ENCODE results near the gene NAXD.
"Not testable (repeated sequence)": the region's sequence is repeated elsewhere in the genome, so short reads cannot be mapped to it uniquely, and the experiment has no call there.

NAXD gene

DNA sequence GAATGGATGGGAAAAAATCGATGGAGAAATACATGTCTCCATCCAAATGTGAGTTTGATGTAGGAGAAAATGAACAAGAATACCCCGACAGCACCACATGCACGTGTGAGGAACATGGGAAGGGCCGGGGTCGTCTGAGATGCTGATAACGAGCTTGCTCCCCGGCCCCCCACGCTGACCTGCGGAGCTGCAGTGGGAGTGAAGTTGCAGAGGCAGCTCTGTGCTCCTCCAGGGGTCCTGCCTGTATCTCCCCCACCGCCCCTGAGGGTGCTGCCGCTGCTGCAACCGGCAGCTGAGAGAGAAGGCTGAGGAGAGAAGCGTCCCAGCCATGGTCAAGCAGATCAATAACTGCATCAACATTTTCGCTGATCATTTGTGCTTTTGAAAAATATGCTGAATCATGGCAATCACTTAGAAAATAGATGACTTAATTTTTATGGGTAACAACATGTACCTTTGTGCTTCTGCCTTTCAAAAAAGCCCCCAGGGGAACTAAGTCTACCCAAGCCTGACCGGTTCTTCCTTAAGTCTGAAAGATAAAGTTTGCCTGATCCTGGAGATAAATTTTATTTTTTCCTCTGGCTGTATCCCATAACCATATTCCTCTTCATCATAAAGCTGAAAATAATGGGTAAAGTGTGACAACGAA, 18.2 kb upstream of the NAXD start:
- no peaks in the 10 kb centered on the region for H3K4me1 ChIP-seq (ENCODE audit: insufficient read depth, low read length)
- H3K27ac ChIP-seq (ENCODE audit: low read depth, low read length): no peak overlapping the region
- 76% methylated on average over 14 of the region's 16 CpGs for WGBS
- no peaks in the 10 kb centered on the region for H3K27me3 ChIP-seq (ENCODE audit: insufficient read depth, low read length)
- no peaks in the 10 kb centered on the region for H3K36me3 ChIP-seq (ENCODE audit: insufficient read depth, low read length)
- H3K9me3 ChIP-seq (ENCODE audit: insufficient read depth, low read depth, low read length): no peaks in the 10 kb centered on the region
- H3K4me3 ChIP-seq (ENCODE audit: low read length): no peak overlapping the region
- H3K9ac ChIP-seq (ENCODE audit: low read depth, low read length): no peak overlapping the region

DNA sequence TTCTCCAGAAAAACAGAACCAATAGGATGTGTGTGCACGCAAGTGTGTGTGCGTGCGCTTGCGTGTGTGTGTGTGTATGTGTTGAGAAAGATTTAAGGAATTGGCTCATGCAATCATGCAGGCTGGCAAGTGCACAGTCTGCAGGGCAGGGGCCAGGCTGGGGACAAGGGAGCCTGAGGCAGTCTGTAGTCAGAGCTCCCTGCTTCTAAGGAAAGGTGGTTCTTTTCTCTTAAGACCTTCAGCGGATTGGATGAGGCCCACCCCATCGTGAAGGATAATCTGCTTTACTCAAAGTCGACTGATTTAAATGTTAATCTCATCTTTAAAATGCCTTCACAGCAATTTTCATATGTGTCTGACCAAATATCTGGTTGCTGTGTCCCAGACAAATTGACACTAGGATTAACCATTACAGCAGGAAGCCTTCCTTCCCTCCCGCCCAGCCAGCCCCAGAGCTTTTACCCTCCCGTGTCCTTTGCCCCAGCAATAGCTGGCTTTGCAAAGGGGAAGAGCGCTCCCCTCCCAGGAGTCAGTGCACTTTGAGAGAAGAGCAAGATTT, 15.0 kb upstream of the NAXD start:
- peaks cover 3% of the 10 kb centered on the region; the same call in 1 of the 2 replicates for H3K9me3 ChIP-seq (ENCODE audit: insufficient read depth, low read depth, low read length)
- H3K36me3 ChIP-seq (ENCODE audit: insufficient read depth, low read length): no peaks in the 10 kb centered on the region
- no peaks in the 10 kb centered on the region for H3K27me3 ChIP-seq (ENCODE audit: insufficient read depth, low read length)
- 81% methylated on average over 10 of the region's 10 CpGs for WGBS
- no peak overlapping the region for H3K4me3 ChIP-seq (ENCODE audit: low read length)
- no peaks in the 10 kb centered on the region for H3K4me1 ChIP-seq (ENCODE audit: insufficient read depth, low read length)
- no peak overlapping the region for H3K27ac ChIP-seq (ENCODE audit: low read depth, low read length)
- H3K9ac ChIP-seq (ENCODE audit: low read depth, low read length): no peak overlapping the region

DNA sequence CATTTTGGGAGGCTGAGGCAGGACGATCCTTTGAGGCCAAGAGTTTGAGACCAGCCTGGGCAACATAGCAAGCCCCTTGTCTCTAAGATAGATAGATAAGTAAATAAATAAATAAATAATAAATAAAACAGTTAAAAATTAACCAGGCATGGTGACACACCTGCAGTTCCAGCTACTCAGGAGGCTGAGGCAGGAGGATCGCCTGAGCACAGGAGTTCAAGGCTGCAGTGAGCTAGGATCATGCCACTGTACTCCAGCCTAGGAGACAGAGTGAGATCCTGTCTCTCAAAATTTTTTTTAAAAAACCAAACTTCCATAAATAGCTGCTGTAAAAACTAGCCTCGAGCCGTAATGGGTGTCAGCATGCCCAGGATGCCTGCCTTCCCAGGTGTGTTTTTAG, 14.4 kb upstream of the NAXD start:
- H3K4me3 ChIP-seq (ENCODE audit: low read length): no peak overlapping the region
- H3K27ac ChIP-seq (ENCODE audit: low read depth, low read length): no peak overlapping the region
- no peak overlapping the region for H3K9ac ChIP-seq (ENCODE audit: low read depth, low read length)
- no peaks in the 10 kb centered on the region for H3K27me3 ChIP-seq (ENCODE audit: insufficient read depth, low read length)
- no peaks in the 10 kb centered on the region for H3K36me3 ChIP-seq (ENCODE audit: insufficient read depth, low read length)
- WGBS: 91% methylated on average over 4 of the region's 4 CpGs
- peaks cover 3% of the 10 kb centered on the region; the same call in 1 of the 2 replicates for H3K9me3 ChIP-seq (ENCODE audit: insufficient read depth, low read depth, low read length)
- no peaks in the 10 kb centered on the region for H3K4me1 ChIP-seq (ENCODE audit: insufficient read depth, low read length)

DNA sequence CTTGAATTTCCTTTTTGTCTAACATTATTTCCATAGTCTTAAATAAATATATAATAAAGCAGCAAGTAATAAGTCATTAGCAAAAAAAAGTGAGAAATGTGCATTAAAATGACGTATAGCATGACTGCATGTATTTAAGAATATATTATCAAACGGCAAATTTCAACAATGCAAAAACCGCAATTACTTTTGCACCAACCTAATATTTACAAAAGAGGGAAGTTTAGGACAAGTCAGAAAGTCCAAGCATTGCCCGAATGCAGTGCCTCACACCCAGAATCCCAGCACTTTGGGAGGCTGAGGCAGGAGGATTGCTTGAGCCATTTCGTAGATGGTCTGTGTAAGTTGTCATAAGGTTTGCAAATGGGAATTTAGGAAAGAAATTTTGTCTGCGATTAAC, 10.2 kb upstream of the NAXD start:
- Histone ChIP-seq H3K27ac (ENCODE audit: low read depth, low read length) (no peak overlapping the region), H3K9ac (ENCODE audit: low read depth, low read length) (no peak overlapping the region), H3K27me3 (ENCODE audit: insufficient read depth, low read length) (no peaks in the 10 kb centered on the region), H3K36me3 (ENCODE audit: insufficient read depth, low read length) (no peaks in the 10 kb centered on the region), H3K9me3 (ENCODE audit: insufficient read depth, low read depth, low read length) (peaks cover 3% of the 10 kb centered on the region; the same call in 1 of the 2 replicates), H3K4me1 (ENCODE audit: insufficient read depth, low read length) (peaks cover under 1% of the 10 kb centered on the region), H3K4me3 (ENCODE audit: low read length) (no peak overlapping the region)
- 99% methylated on average over 3 of the region's 6 CpGs for WGBS

DNA sequence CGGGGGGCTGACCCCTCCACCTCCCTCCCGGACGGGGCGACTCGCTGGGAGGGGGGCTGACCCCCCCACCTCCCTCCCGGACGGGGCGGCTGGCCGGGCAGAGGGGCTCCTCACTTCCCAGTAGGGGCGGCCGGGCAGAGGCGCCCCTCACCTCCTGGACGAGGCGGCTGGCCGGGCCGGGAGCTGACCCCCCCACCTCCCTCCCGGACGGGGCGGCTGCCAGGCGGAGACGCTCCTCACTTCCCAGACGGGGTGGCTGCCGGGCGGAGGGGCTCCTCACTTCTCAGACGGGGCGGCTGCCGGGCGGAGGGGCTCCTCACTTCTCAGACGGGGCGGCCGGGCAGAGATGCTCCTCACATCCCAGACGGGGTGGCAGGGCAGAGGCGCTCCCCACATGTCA, 9.1 kb upstream of the NAXD start:
- H3K4me1 ChIP-seq (ENCODE audit: insufficient read depth, low read length); H3K27me3 ChIP-seq (ENCODE audit: insufficient read depth, low read length); H3K36me3 ChIP-seq (ENCODE audit: insufficient read depth, low read length); H3K9ac ChIP-seq (ENCODE audit: low read depth, low read length); H3K4me3 ChIP-seq (ENCODE audit: low read length); H3K27ac ChIP-seq (ENCODE audit: low read depth, low read length); H3K9me3 ChIP-seq (ENCODE audit: insufficient read depth, low read depth, low read length): not testable (repeated sequence)
- 92% methylated on average over 26 of the region's 33 CpGs for WGBS

DNA sequence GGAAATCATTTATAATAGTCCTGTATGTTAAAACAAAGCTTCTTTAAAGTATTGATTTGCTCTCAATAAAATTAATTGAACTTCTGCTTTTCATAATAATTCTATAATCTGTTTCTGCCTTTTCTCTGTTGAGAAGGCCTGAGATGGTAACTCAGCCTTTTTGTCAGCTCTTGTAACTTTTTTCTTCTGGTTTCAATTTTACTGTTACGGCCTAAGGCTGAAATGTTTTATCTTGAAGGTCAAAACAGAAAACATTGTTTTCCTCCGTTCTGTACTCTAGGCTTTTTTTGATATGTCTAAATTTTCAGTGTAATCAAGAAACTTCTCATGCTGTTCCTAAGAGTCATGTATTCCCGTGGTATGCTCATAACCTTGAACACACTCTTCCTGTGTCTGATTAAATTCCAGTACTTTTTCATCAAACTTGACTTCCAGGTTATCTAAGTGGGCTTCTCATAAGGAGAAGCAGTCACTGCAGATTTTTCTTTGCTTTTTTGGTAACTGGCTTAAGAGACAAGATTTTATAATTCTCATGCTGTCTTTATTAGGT, 7.6 kb upstream of the NAXD start:
- Histone ChIP-seq H3K4me3 (ENCODE audit: low read length) (no peak overlapping the region), H3K9me3 (ENCODE audit: insufficient read depth, low read depth, low read length) (peaks cover 3% of the 10 kb centered on the region; the same call in 1 of the 2 replicates), H3K36me3 (ENCODE audit: insufficient read depth, low read length) (no peaks in the 10 kb centered on the region), H3K27ac (ENCODE audit: low read depth, low read length) (no peak overlapping the region), H3K27me3 (ENCODE audit: insufficient read depth, low read length) (peaks cover 2% of the 10 kb centered on the region), H3K4me1 (ENCODE audit: insufficient read depth, low read length) (peaks cover 8% of the 10 kb centered on the region), H3K9ac (ENCODE audit: low read depth, low read length) (no peak overlapping the region)
- WGBS: 96% methylated on average over 3 of the region's 3 CpGs

DNA sequence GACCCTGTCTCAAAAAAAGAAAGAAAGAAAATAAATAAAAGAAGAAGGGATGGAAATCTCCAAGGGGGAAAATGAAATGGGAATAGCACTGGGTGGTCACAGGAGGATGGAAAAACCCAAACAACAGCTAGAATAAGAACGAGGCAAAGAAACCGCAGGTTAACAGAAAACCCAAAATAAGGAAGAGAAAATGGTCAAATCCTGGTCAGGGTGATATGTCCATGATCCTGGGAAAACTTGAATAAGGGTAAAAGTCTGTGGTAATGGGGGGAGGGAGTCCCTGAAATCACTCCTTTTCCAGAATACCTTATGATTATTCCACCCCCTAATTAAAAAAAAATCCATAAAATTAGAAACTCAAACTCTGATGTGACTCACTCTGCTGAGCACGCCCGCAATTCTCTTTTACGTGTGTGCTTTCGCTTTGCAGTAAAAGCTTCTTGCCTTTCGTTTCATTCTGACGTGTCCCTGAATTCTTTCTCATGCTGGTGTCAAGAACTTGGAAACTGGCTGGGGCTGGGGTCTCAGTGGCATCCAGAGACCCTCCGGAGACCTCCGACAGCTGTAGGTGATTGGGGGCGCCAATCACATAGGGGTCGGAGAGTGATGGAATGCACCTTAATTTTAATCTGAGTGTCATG, 4.3 kb upstream of the NAXD start:
- H3K27ac ChIP-seq (ENCODE audit: low read depth, low read length): no peak overlapping the region
- H3K36me3 ChIP-seq (ENCODE audit: insufficient read depth, low read length): no peaks in the 10 kb centered on the region
- H3K27me3 ChIP-seq (ENCODE audit: insufficient read depth, low read length): peaks cover 4% of the 10 kb centered on the region
- 92% methylated on average over 12 of the region's 12 CpGs for WGBS
- no peaks in the 10 kb centered on the region for H3K9me3 ChIP-seq (ENCODE audit: insufficient read depth, low read depth, low read length)
- no peak overlapping the region for H3K4me3 ChIP-seq (ENCODE audit: low read length)
- H3K4me1 ChIP-seq (ENCODE audit: insufficient read depth, low read length): peaks cover 8% of the 10 kb centered on the region
- no peak overlapping the region for H3K9ac ChIP-seq (ENCODE audit: low read depth, low read length)

DNA sequence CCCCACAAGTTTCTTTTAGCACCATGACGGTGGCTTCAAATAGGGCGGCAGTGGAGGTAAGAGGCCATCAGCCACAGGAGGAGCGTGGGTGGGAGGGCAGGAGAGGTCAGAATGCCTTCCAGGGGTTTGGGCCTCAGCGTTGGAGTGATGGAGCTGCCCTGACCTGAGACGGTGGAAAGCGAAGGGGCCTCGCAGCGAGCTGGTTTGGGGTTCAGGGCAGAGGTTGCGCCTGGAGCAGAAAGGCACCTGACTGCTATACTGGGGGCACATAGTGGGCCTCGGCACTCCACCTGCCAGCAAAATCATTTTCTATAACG, 382 bp upstream of the NAXD start:
- H3K9me3 ChIP-seq (ENCODE audit: insufficient read depth, low read depth, low read length): no peaks in the 10 kb centered on the region
- peaks cover 4% of the 10 kb centered on the region for H3K27me3 ChIP-seq (ENCODE audit: insufficient read depth, low read length)
- no peak overlapping the region for H3K27ac ChIP-seq (ENCODE audit: low read depth, low read length)
- peak overlapping the region; percentile 86 for H3K4me3 ChIP-seq (ENCODE audit: low read length)
- peaks cover 27% of the 10 kb centered on the region for H3K4me1 ChIP-seq (ENCODE audit: insufficient read depth, low read length)
- no peak overlapping the region for H3K9ac ChIP-seq (ENCODE audit: low read depth, low read length)
- 88% methylated on average over 11 of the region's 11 CpGs for WGBS
- no peaks in the 10 kb centered on the region for H3K36me3 ChIP-seq (ENCODE audit: insufficient read depth, low read length)

DNA sequence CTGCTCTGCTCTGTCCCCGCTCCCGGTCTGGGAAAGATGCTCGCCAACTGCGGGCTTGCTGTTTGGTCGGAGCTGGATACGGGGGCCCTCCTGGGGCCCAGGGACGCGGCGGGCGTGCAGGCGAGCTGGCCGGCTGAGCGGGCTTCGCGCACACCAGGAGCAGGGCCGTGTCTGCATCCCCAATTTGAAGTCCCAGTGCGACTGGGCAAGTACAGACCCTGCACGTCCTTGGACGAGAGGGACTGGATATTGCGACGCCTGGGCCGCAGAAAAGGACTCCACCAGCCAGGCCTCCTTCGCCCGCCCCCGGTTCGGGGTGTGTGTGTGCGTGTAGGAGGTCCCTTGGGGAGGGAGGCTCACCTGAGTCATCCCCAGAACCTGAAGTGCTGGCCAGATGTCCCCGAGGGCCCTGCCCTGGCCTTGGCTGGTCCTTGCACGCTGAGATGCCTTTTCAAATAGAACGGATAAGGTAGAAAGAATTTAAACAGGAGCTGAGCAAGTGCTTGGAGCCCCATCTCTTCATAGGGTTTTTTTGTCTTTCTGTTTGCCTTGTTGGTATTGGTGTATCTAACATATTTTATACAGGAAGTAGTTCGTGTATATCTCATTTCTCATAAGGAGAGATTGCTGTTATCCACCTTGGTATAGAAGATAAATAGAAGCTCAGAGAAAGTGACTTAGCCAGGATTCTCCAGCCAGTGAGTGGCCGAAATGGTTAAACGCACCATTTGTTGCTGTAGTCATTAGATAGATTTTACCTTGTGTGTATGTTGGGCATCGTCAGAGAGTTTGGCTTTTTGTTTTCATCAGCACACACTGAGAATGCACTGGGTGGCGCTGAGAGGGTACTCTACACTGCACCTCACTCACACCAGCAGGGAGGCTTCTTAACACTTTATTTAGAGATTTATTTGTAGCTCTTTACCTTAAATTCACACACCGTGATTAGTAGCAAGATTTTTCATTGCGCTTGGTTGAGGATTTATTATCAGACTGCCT, 1.1 kb downstream of the NAXD start:
- H3K9me3 ChIP-seq (ENCODE audit: insufficient read depth, low read depth, low read length): no peaks in the 10 kb centered on the region
- WGBS: 7% methylated on average over 37 of the region's 37 CpGs
- H3K27ac ChIP-seq (ENCODE audit: low read depth, low read length): peak overlapping the region; percentile 79; the same call in 1 of the 2 replicates
- peaks cover 18% of the 10 kb centered on the region for H3K4me1 ChIP-seq (ENCODE audit: insufficient read depth, low read length)
- no peaks in the 10 kb centered on the region for H3K36me3 ChIP-seq (ENCODE audit: insufficient read depth, low read length)
- peaks cover 4% of the 10 kb centered on the region for H3K27me3 ChIP-seq (ENCODE audit: insufficient read depth, low read length)
- peak overlapping the region; percentile 77 for H3K9ac ChIP-seq (ENCODE audit: low read depth, low read length)
- peak overlapping the region; percentile 86 for H3K4me3 ChIP-seq (ENCODE audit: low read length)

DNA sequence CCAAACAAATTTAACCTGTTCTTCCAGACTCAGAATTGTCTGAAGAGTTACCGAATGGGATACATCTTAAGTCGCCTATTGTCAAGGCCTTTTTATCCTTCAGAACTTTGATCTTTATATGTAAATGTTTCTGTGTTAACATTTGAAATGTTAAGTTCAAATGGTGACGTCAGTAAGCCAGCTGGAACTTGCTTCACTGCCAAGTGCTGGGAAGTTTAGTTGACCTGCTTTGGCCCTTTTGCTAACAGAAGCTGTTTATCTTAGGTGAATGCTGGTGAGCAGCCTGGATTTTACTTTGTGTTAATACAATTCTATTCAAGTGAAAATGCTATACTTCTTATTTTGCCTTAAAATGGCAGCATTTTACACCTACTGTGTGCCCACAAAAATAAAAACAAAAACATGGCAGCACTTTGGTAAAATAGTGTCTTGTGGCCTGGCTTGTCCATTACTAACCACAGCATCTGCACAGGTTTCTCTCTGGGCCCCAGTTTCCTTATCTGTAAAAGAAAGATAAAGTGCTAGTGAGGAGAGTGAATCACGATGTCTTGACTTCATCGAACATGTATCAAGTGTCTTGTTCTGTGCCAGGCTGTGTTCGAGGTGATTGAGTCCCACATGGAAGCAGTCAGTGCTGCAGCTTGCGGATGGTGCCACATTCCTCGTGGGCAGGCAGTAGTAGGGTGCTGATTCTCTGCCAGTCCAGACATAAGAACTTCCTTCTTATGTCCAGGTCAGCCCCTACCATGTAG, 2.2 kb downstream of the NAXD start:
- Histone ChIP-seq H3K36me3 (ENCODE audit: insufficient read depth, low read length) (peaks cover 5% of the 10 kb centered on the region; the same call in 1 of the 2 replicates), H3K27ac (ENCODE audit: low read depth, low read length) (peak overlapping the region; percentile 79; the same call in 1 of the 2 replicates), H3K9ac (ENCODE audit: low read depth, low read length) (peak overlapping the region; percentile 10; the same call in 1 of the 2 replicates), H3K4me3 (ENCODE audit: low read length) (peak overlapping the region; percentile 86), H3K27me3 (ENCODE audit: insufficient read depth, low read length) (peaks cover 4% of the 10 kb centered on the region), H3K9me3 (ENCODE audit: insufficient read depth, low read depth, low read length) (no peaks in the 10 kb centered on the region), H3K4me1 (ENCODE audit: insufficient read depth, low read length) (peaks cover 18% of the 10 kb centered on the region)
- WGBS: 53% methylated on average over 8 of the region's 8 CpGs

All from HUES64 (cell line).